ENCODE results near the gene TMCC3. TPM values are rescaled to one million over a fixed set of nuclear protein-coding genes. Genes with fewer than 3 reads are reported as not detected.
A peak's percentile ranks its signal among the peaks of the same experiment; 100 is the strongest.

TMCC3 gene
- total and polyA plus RNA-seq, 4 donors = 24.0 to 46.1 (median 31.3) TPM

DNA sequence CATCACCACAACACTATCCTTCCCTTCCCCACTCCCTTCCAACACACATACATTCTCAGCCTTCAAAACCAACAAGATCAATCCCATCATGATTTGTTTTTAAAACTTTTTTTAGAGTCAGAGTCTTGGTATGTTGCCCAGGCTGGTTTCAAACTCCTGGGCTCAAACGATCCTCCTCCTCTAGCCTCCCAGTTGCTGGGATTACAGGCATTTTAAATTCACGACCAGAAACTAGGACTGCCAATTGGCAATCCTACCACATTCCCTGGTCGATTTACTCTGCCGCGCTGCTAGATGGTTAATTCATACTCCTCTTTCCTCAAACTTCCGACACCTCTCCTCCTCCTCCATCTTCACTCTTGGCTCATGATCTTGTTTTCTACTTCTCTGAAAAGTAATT, 37.5 kb upstream of the TMCC3 start:
- H3K4me1 ChIP-seq (ENCODE audit: control insufficient read depth, insufficient read depth, low read length) = peaks cover 10% of the 10 kb centered on the region
- DNase-seq (ENCODE audit: low read depth in 4 of 6, low spot score in 6 of 6) = peak in 1 of 6 donors; percentile 56
- 79% methylated on average over 6 of the region's 6 CpGs for WGBS (ENCODE audit: insufficient coverage)
- H3K36me3 ChIP-seq (ENCODE audit: control insufficient read depth, insufficient read depth, low read length) = no peaks in the 10 kb centered on the region
- H3K27ac ChIP-seq (ENCODE audit: low read depth, low read length) = peak overlapping the region; percentile 13
- H3K27me3 ChIP-seq (ENCODE audit: control insufficient read depth, insufficient read depth, low read length) = no peaks in the 10 kb centered on the region
- H3K9me3 ChIP-seq (ENCODE audit: control insufficient read depth, insufficient read depth, low read length) = no peaks in the 10 kb centered on the region
- H3K4me3 ChIP-seq (ENCODE audit: low read depth, low read length) = no peak overlapping the region

DNA sequence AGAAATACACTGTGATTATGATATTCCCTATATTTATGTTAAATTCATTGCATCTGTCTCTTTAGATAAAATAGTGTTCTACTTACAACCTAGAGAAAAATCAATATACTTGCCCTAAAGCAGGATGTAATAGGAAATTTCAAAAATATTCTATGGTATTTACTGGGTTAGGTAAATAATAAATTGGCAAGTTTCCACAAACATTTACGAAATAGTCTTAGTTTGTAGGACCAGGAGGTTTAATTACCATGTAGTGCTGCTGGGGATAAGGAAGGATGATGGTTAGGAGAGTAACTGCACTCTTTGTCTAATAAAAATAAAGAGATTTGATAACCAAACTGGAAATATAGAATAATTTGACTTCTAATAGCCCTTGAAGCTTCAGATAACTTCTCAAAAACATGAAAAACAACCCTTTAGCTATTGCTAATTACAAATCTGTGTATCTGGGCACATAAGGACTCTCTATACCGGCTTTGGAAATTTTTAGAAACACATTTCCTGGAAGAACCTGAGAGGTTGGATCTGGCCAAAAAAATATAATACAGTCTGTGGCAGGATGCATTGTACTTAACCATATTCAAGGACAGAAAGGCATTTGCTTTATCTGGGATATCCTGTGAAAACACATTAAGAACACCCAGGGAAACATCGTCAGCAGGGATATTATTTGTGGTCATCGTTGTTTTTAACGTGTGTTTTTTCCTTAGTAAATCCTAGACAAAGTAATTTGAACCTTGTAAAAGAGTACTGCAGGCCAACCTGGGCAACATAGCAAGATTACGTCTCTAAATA, 36.7 kb upstream of the TMCC3 start:
- no CpG with 5 or more reads among the region's 6 CpGs for WGBS (ENCODE audit: insufficient coverage)
- peaks cover 10% of the 10 kb centered on the region for H3K4me1 ChIP-seq (ENCODE audit: control insufficient read depth, insufficient read depth, low read length)
- DNase-seq (ENCODE audit: low read depth in 4 of 6, low spot score in 6 of 6) = no peak
- H3K4me3 ChIP-seq (ENCODE audit: low read depth, low read length) = no peak overlapping the region
- no peaks in the 10 kb centered on the region for H3K36me3 ChIP-seq (ENCODE audit: control insufficient read depth, insufficient read depth, low read length)
- H3K27ac ChIP-seq (ENCODE audit: low read depth, low read length) = no peak overlapping the region
- no peaks in the 10 kb centered on the region for H3K9me3 ChIP-seq (ENCODE audit: control insufficient read depth, insufficient read depth, low read length)
- H3K27me3 ChIP-seq (ENCODE audit: control insufficient read depth, insufficient read depth, low read length) = no peaks in the 10 kb centered on the region

DNA sequence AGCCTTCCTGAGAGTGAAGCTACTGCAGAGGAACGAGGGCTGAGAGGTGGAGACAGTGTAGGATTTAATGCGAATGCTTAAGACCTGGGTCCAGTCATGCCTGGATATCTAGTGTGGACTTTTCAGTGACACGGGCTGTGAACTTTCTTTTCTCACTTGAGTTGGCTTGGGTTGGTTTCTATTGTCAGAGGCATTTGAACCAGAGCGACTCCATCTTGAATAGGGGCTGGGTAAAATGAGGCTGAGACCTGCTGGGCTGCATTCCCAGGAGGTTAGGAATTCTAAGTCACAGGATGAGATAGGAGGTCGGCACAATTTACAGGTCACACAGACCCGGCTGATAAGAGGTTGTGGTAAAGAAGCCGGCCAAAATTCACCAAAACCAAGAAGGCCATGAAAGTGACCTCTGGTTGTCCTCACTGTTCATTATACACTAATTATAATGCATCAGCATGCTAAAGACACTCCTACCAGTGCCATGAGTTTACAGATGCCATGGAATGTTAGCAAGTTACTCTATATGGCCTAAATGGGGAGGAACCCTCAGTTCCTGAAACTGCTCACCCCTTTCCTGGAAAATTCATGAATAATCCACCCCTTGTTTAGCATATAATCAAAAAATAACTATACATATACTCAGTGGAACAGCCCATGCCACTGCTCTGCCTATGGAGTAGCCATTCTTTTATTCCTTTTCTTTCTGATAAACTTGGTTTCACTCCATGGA, 34.2 kb upstream of the TMCC3 start:
- Histone ChIP-seq H3K27ac (ENCODE audit: low read depth, low read length) (no peak overlapping the region), H3K27me3 (ENCODE audit: control insufficient read depth, insufficient read depth, low read length) (no peaks in the 10 kb centered on the region), H3K36me3 (ENCODE audit: control insufficient read depth, insufficient read depth, low read length) (no peaks in the 10 kb centered on the region), H3K4me3 (ENCODE audit: low read depth, low read length) (no peak overlapping the region), H3K4me1 (ENCODE audit: control insufficient read depth, insufficient read depth, low read length) (peaks cover 1% of the 10 kb centered on the region), H3K9me3 (ENCODE audit: control insufficient read depth, insufficient read depth, low read length) (no peaks in the 10 kb centered on the region)
- WGBS (ENCODE audit: insufficient coverage) = 97% methylated on average over 4 of the region's 7 CpGs
- no peak for DNase-seq (ENCODE audit: low read depth in 4 of 6, low spot score in 6 of 6)

DNA sequence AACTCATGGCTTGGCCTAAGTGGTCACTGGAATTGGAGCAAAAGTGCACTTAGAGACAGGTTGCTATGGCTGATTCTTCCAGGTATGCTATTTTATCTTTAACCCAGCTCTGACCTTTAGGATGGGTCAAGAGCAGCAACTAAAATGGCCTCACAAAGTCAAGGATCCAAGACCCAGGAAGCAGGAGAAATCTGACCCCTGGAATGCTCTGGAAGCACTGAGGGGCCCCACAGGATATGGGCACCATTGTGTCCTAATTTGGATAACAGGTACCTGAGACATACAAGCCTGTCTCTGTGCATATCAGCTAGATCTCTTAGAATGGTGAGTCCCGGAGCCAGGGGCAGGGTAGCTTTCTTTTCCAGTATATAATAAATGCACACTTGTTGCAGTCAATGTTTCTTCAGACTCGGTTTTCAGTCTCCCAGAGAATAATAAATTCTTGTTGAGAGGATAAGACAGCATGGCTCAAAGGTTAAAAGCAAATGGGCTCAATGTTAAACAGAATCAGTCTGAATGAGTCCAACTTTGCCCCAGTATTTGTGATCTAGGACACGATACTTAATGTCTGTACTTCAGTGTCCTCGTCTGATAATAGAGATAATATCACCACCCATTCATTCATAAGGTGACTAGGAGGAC, 29.3 kb upstream of the TMCC3 start:
- Histone ChIP-seq H3K36me3 (ENCODE audit: control insufficient read depth, insufficient read depth, low read length) (no peaks in the 10 kb centered on the region), H3K4me3 (ENCODE audit: low read depth, low read length) (no peak overlapping the region), H3K9me3 (ENCODE audit: control insufficient read depth, insufficient read depth, low read length) (no peaks in the 10 kb centered on the region), H3K27ac (ENCODE audit: low read depth, low read length) (no peak overlapping the region), H3K4me1 (ENCODE audit: control insufficient read depth, insufficient read depth, low read length) (no peaks in the 10 kb centered on the region), H3K27me3 (ENCODE audit: control insufficient read depth, insufficient read depth, low read length) (no peaks in the 10 kb centered on the region)
- DNase-seq (ENCODE audit: low read depth in 4 of 6, low spot score in 6 of 6) = no peak
- WGBS (ENCODE audit: insufficient coverage) = no CpG with 5 or more reads among the region's 4 CpGs

DNA sequence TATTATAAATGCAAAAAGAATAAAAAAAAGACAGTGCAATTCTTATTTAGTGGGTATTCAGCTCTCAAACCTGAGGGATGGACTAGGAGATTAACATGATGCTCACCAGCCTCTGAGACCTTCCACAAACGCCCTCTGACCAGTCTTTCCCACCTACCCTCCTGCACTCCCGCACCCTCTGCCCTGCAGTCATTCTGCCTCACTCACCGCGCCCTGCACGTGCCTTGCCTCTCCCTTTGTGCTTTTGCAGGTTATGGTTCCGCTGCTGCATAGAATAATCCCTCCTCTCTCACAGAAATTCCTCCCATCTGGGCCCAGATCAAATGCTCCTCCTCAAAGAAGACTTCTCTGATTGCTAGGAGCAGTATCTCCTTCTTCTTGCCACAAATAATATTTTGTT, 28.5 kb upstream of the TMCC3 start:
- Histone ChIP-seq H3K9me3 (ENCODE audit: control insufficient read depth, insufficient read depth, low read length) (no peaks in the 10 kb centered on the region), H3K4me1 (ENCODE audit: control insufficient read depth, insufficient read depth, low read length) (no peaks in the 10 kb centered on the region), H3K4me3 (ENCODE audit: low read depth, low read length) (no peak overlapping the region), H3K27me3 (ENCODE audit: control insufficient read depth, insufficient read depth, low read length) (no peaks in the 10 kb centered on the region), H3K36me3 (ENCODE audit: control insufficient read depth, insufficient read depth, low read length) (no peaks in the 10 kb centered on the region), H3K27ac (ENCODE audit: low read depth, low read length) (no peak overlapping the region)
- no peak for DNase-seq (ENCODE audit: low read depth in 4 of 6, low spot score in 6 of 6)
- WGBS (ENCODE audit: insufficient coverage) = 86% methylated on average over 6 of the region's 6 CpGs

DNA sequence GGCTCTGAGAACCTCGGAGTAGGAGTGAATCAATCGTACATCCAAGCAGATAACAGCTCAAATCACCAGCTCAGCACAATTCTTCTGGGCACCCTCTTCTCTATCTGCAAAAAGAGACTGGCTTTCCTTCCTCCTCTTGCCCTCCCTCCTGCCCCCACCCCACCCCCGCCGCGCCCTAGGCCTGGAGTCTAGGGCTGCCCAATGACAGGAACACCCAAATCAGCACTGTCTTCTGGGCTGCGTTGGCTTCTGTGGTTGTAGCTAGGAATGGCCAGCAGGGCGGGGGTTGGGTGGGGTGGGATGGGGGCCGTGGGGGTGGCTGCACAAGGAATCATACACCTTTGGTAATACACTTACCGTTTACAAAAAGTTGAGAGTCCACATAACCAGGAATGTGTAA, 28.0 kb upstream of the TMCC3 start:
- no peaks in the 10 kb centered on the region for H3K36me3 ChIP-seq (ENCODE audit: control insufficient read depth, insufficient read depth, low read length)
- H3K4me3 ChIP-seq (ENCODE audit: low read depth, low read length) = no peak overlapping the region
- H3K27ac ChIP-seq (ENCODE audit: low read depth, low read length) = no peak overlapping the region
- WGBS (ENCODE audit: insufficient coverage) = 100% methylated on average over 1 of the region's 9 CpGs
- DNase-seq (ENCODE audit: low read depth in 4 of 6, low spot score in 6 of 6) = no peak
- H3K4me1 ChIP-seq (ENCODE audit: control insufficient read depth, insufficient read depth, low read length) = no peaks in the 10 kb centered on the region
- no peaks in the 10 kb centered on the region for H3K9me3 ChIP-seq (ENCODE audit: control insufficient read depth, insufficient read depth, low read length)
- no peaks in the 10 kb centered on the region for H3K27me3 ChIP-seq (ENCODE audit: control insufficient read depth, insufficient read depth, low read length)

DNA sequence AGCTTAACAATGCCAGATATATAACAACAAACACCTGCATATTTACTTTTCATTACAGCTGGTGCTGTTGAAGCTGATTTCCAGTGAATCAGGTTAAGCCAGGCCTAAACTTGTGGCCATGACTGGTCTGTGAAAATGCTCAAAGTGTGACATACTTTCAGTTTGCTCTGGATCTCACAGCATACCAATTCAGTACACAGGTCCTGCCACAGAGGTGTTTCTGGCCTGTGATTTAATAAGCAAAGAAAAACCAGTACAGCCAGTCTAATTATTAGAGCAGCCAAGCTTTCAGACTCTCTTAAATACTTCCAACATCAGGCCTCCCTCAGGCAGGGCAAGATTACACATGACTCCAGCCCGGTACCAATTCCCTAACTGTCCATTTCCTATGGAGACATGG, 27.4 kb upstream of the TMCC3 start:
- H3K4me3 ChIP-seq (ENCODE audit: low read depth, low read length) = no peak overlapping the region
- no CpG with 5 or more reads among the region's 1 CpG for WGBS (ENCODE audit: insufficient coverage)
- H3K27me3 ChIP-seq (ENCODE audit: control insufficient read depth, insufficient read depth, low read length) = no peaks in the 10 kb centered on the region
- no peak overlapping the region for H3K27ac ChIP-seq (ENCODE audit: low read depth, low read length)
- no peak for DNase-seq (ENCODE audit: low read depth in 4 of 6, low spot score in 6 of 6)
- no peaks in the 10 kb centered on the region for H3K4me1 ChIP-seq (ENCODE audit: control insufficient read depth, insufficient read depth, low read length)
- no peaks in the 10 kb centered on the region for H3K9me3 ChIP-seq (ENCODE audit: control insufficient read depth, insufficient read depth, low read length)
- H3K36me3 ChIP-seq (ENCODE audit: control insufficient read depth, insufficient read depth, low read length) = no peaks in the 10 kb centered on the region

DNA sequence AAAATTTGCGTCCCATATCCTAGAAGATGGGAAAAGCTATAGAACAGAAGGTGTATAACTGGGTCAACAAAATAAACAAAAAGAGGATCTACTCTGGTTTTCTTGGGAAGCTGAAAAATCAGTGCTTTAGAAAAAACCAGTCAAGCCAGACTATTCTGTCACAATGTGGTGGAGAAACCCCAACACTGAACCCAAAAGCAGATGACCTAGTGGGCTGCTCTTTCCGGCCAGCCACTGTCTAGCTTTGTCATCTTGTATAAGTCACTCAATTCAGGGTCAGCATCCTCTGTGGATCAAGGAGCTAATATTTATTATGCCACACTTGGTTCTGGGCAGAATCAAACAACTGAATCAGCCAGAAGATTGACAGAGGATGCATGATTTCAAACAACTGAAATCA, 26.6 kb upstream of the TMCC3 start:
- Histone ChIP-seq H3K27me3 (ENCODE audit: control insufficient read depth, insufficient read depth, low read length) (no peaks in the 10 kb centered on the region), H3K9me3 (ENCODE audit: control insufficient read depth, insufficient read depth, low read length) (no peaks in the 10 kb centered on the region), H3K36me3 (ENCODE audit: control insufficient read depth, insufficient read depth, low read length) (no peaks in the 10 kb centered on the region), H3K4me3 (ENCODE audit: low read depth, low read length) (no peak overlapping the region), H3K27ac (ENCODE audit: low read depth, low read length) (no peak overlapping the region), H3K4me1 (ENCODE audit: control insufficient read depth, insufficient read depth, low read length) (no peaks in the 10 kb centered on the region)
- DNase-seq (ENCODE audit: low read depth in 4 of 6, low spot score in 6 of 6) = no peak
- 94% methylated on average over 2 of the region's 2 CpGs for WGBS (ENCODE audit: insufficient coverage)

DNA sequence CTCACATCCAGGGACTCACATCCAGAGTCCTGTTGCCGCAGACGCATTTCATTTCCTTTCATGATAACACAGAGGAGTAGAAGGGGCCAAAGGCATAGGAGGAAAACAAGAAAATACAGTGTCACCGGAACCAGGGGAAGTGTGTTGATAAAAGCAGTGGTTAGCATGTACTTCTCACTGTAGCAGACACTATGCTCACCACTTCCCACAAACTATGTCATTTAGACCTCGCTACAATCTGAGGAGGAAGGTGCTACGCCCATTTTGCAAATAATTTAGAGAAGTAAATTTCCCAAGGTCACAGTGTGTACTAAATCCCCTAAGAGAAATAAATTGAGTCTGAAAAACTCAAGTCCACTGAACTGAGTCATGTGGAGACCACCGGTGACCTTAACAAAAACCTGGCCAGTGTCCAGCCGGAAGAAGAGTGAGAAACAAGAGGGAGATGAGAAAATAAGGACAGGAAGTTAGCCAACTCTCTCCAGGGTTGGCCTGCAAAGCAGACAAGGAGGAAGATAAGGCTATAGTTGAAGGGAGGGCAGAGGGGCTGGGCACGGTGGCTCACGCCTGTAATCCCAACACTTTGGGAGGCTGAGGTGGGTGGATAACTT, 25.8 kb upstream of the TMCC3 start:
- Histone ChIP-seq H3K9me3 (ENCODE audit: control insufficient read depth, insufficient read depth, low read length) (no peaks in the 10 kb centered on the region), H3K36me3 (ENCODE audit: control insufficient read depth, insufficient read depth, low read length) (no peaks in the 10 kb centered on the region), H3K27me3 (ENCODE audit: control insufficient read depth, insufficient read depth, low read length) (no peaks in the 10 kb centered on the region), H3K4me3 (ENCODE audit: low read depth, low read length) (no peak overlapping the region), H3K4me1 (ENCODE audit: control insufficient read depth, insufficient read depth, low read length) (no peaks in the 10 kb centered on the region), H3K27ac (ENCODE audit: low read depth, low read length) (no peak overlapping the region)
- no peak for DNase-seq (ENCODE audit: low read depth in 4 of 6, low spot score in 6 of 6)
- whole genome bisulfite sequencing (ENCODE audit: insufficient coverage) = 62% methylated on average over 2 of the region's 9 CpGs
